OCI-LY7 (cell line): ENCODE measurements around the gene RNF183. TPM values are rescaled to one million over a fixed set of nuclear protein-coding genes. Genes with fewer than 3 reads are reported as not detected.

Experiments used
- BruUV-seq: library from RNA; stranded (reverse); fragments of 400-500 nt; replicated peaks from 2 replicates; lab custom pipeline; 2021; lab: Mats Ljungman, UMichigan
- CTCF ChIA-PET: fragments of 300-600 bp; sonication (Branson Sonifier 250); formaldehyde crosslinking; loops from one replicate; lab custom pipeline; 2022; ENCODE audit warnings: antibody characterized with exemption; ENCODE audit not compliant: unreplicated experiment; lab: Charles Lee
- POLR2A ChIA-PET: fragments of 300-600 bp; sonication (Branson Sonifier 250); formaldehyde crosslinking; loops from one replicate; lab custom pipeline; 2022; ENCODE audit warnings: antibody characterized with exemption; lab: Charles Lee
- DNase-seq: peaks from one replicate; pipeline ENCODE4 v3.0.0-alpha.2; 2015; ENCODE audit warnings: low spot score
- H2AFZ ChIP-seq: fragments of 200-600 bp; sonication (generic), shearing (Covaris generic); 2 replicates; pipeline ENCODE4 v1.6.1; 2014; ENCODE audit warnings: mild to moderate bottlenecking, antibody characterized with exemption, low read length, moderate library complexity
- H3K27ac ChIP-seq: fragments of 200-600 bp; sonication (generic); 2 replicates; pipeline ENCODE4 v1.5.1; 2014; ENCODE audit warnings: mixed run types, low read depth, mild to moderate bottlenecking, moderate library complexity, low read length, inconsistent platforms; ENCODE audit not compliant: poor library complexity, severe bottlenecking
- H3K36me3 ChIP-seq: fragments of 200-600 bp; sonication (generic); 2 replicates; pipeline ENCODE4 v1.6.1; 2014; ENCODE audit warnings: mild to moderate bottlenecking, antibody characterized with exemption, low read length, moderate library complexity, mixed read lengths; ENCODE audit not compliant: insufficient read depth
- H3K4me1 ChIP-seq: fragments of 200-600 bp; sonication (generic); 2 replicates; pipeline ENCODE4 v1.5.1; 2014; ENCODE audit warnings: mild to moderate bottlenecking, low read length; ENCODE audit not compliant: insufficient read depth, poor library complexity, severe bottlenecking
- H3K4me2 ChIP-seq: fragments of 200-600 bp; sonication (generic); 2 replicates; pipeline ENCODE4 v1.6.1; 2014; ENCODE audit warnings: mild to moderate bottlenecking, low read length
- H3K4me3 ChIP-seq: fragments of 200-600 bp; sonication (generic); 2 replicates; pipeline ENCODE4 v1.5.1; 2014; ENCODE audit warnings: mild to moderate bottlenecking, low read depth, low read length; ENCODE audit not compliant: poor library complexity, severe bottlenecking
- H3K79me2 ChIP-seq: fragments of 200-600 bp; sonication (generic); 2 replicates; pipeline ENCODE4 v1.6.1; 2016; ENCODE audit warnings: low read depth, mild to moderate bottlenecking, low read length, moderate library complexity, mixed read lengths; ENCODE audit not compliant: insufficient read depth
- H3K9me2 ChIP-seq: fragments of 200-600 bp; sonication (generic); 2 replicates; pipeline ENCODE4 v1.6.1; 2016; ENCODE audit warnings: mild to moderate bottlenecking, low read length, mixed read lengths; ENCODE audit not compliant: insufficient read depth
- H3K9me3 ChIP-seq: fragments of 200-600 bp; sonication (generic); 2 replicates; pipeline ENCODE4 v1.6.1; 2014; ENCODE audit warnings: mild to moderate bottlenecking, mixed run types, low read length, mixed read lengths
- H4K20me1 ChIP-seq: fragments of 200-600 bp; sonication (generic); 2 replicates; pipeline ENCODE4 v1.6.1; 2014; ENCODE audit warnings: mild to moderate bottlenecking, antibody characterized with exemption, low read length, moderate library complexity, mixed read lengths; ENCODE audit not compliant: insufficient read depth
- EZH2phosphoT487 ChIP-seq: fragments of 200-600 bp; sonication (generic); IDR thresholded peaks from 2 replicates; pipeline ENCODE4 v1.6.1; 2018; ENCODE audit warnings: low read depth, borderline replicate concordance, mild to moderate bottlenecking, mixed run types, antibody characterized with exemption, low read length, moderate library complexity, mixed read lengths
- intact Hi-C: fragments of 100-400 bp; cut with micrococcal nuclease; formaldehyde crosslinking; loops from one replicate; pipeline ENCODE4 v1.10.0; 2022; ENCODE audit not compliant: unreplicated experiment
- total RNA-seq, 2 experiments: library from RNA; depleted of rRNA in 1 of 2; stranded (reverse); fragments of >200 nt in 1 of 2; shearing (Covaris generic) in 1 of 2; gene quantifications; 2 replicates each; pipeline ENCODE4 v1.2.3, GENCODE V29; 2014 to 2022
- TF ChIP-seq, protein P1 (sequence below): fragments of 200-600 bp; sonication (generic); conservative IDR thresholded peaks from 2 replicates; pipeline ENCODE4 v1.5.1; 2014; ENCODE audit warnings: mild to moderate bottlenecking, antibody characterized with exemption, low read length, moderate library complexity, mixed read lengths

The RNF183 gene
- total RNA-seq, 2 experiments from 2014 or later, result not detected

GRCh38 chr9:113301548-113301947 is 1.6 kb downstream of the RNF183 start:
- Histone ChIP-seq H3K9me3 (no peaks in the 10 kb centered on the region), H3K4me2 (no peak overlapping the region), H3K27ac (no peak overlapping the region), H3K4me1 (peaks cover 10% of the 10 kb centered on the region), H3K79me2 (no peaks in the 10 kb centered on the region), H3K4me3 (no peak overlapping the region), H2AFZ (no peak overlapping the region), H4K20me1 (no peaks in the 10 kb centered on the region), H3K9me2 (no peaks in the 10 kb centered on the region), H3K36me3 (no peaks in the 10 kb centered on the region)
- no peak for DNase-seq
- TF ChIP-seq, protein P1, sequence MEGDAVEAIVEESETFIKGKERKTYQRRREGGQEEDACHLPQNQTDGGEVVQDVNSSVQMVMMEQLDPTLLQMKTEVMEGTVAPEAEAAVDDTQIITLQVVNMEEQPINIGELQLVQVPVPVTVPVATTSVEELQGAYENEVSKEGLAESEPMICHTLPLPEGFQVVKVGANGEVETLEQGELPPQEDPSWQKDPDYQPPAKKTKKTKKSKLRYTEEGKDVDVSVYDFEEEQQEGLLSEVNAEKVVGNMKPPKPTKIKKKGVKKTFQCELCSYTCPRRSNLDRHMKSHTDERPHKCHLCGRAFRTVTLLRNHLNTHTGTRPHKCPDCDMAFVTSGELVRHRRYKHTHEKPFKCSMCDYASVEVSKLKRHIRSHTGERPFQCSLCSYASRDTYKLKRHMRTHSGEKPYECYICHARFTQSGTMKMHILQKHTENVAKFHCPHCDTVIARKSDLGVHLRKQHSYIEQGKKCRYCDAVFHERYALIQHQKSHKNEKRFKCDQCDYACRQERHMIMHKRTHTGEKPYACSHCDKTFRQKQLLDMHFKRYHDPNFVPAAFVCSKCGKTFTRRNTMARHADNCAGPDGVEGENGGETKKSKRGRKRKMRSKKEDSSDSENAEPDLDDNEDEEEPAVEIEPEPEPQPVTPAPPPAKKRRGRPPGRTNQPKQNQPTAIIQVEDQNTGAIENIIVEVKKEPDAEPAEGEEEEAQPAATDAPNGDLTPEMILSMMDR, result no peak
- no peak for TF ChIP-seq EZH2phosphoT487
- ChIA-PET POLR2A (no interaction called here), CTCF (no interaction called here)
- intact Hi-C loops, result loop anchor here (10.0 kb wide), 1 partner anchor 283 kb away; no protein-coding TSS in a partner anchor
- BruUV-seq, result no TSS peak

DNA sequence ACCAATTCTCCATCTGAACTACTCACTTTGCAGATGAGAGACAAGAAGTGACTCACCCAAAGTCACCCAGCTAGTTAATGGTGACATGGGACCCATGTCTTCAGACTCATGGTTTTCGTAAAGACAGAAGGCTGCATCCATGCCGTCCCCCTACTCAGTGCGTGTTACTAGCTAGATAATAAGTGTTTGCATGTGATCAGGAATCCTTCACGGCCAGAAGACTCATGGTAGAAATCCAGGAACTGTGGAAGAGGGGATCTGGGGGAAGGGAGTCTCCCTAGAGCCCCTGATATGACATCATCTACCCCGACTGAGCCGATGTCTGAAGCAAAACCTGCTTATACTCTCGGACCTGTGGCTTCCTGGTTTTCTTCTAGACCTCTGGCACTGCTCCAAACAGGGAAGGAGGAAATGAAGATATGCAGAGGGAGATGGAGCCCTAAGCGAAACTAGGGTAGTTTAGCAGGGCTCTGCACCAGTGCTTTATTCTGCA is 3.3 kb downstream of the RNF183 start:
- no peak overlapping the region for H3K4me3 ChIP-seq
- CTCF ChIA-PET, result no interaction called here
- no peak for DNase-seq
- no peaks in the 10 kb centered on the region for H3K79me2 ChIP-seq
- no peak overlapping the region for H2AFZ ChIP-seq
- H3K9me3 ChIP-seq, result no peaks in the 10 kb centered on the region
- H3K36me3 ChIP-seq, result no peaks in the 10 kb centered on the region
- no TSS peak for BruUV-seq
- POLR2A ChIA-PET, result no interaction called here
- TF ChIP-seq, protein P1, result no peak
- no peak for TF ChIP-seq EZH2phosphoT487
- intact Hi-C loops, result loop anchor here (10.0 kb wide), 1 partner anchor 285 kb away; no protein-coding TSS in a partner anchor
- H3K4me2 ChIP-seq, result no peak overlapping the region
- H4K20me1 ChIP-seq, result no peaks in the 10 kb centered on the region
- H3K4me1 ChIP-seq, result peaks cover 10% of the 10 kb centered on the region
- H3K27ac ChIP-seq, result no peak overlapping the region
- H3K9me2 ChIP-seq, result no peaks in the 10 kb centered on the region
